HG03442 (cell line): ENCODE results near the gene MYH9.

Experiments
- ATAC-seq: cut with Tn5 transposase; IDR thresholded peaks from one replicate; pipeline ENCODE4 v1.9.1; 2021; ENCODE audit warnings: mild to moderate bottlenecking, moderate library complexity; ENCODE audit not compliant: unreplicated experiment

Gene MYH9

DNA sequence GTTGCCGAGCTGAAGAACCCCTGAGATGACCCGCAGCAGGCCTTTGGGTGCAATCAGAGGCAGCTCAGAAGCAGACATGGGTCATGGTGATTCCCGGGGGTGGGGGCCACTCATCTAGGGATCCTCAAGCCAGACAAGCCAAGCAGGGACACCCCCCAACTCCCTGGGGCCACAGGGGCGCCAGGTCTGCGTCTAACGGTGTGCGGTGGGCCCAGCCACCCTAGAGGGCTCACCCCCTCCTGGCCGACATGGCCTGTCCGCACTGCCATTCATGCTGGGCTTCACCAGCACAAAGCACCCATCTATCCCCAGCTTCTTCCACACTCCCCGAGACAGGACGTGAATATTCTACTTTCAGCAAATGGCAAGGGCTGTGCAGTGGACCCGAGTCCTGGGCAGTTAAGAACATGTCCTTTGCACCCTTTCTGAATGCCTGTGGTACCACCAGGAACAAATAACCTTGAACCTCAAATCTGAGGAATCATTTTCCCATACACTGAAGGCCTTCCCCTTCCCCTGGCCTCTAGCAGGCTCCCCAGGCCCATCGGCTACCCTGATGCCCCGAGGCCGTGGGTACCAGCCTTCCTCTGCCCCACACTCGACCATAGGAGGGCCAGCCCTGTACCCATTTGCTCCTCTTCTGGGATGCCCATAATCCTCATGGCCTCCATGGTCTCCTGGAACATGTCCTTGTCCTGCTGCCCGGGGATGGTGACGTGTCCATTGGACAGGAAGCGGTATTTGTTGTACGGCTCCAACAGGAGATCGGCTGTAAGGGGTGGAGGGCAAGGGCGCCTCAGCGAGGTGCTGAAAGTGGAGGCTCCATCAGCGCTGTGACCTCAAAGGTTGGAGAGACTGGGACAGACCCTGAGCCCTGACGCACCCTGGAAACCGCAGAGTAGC is 67.9 kb downstream of the MYH9 start:
- ATAC-seq = no peak

- no peak for ATAC-seq
These were observed 69.3 kb downstream of the MYH9 start for GRCh38 chr22:36318442-36318841.

DNA sequence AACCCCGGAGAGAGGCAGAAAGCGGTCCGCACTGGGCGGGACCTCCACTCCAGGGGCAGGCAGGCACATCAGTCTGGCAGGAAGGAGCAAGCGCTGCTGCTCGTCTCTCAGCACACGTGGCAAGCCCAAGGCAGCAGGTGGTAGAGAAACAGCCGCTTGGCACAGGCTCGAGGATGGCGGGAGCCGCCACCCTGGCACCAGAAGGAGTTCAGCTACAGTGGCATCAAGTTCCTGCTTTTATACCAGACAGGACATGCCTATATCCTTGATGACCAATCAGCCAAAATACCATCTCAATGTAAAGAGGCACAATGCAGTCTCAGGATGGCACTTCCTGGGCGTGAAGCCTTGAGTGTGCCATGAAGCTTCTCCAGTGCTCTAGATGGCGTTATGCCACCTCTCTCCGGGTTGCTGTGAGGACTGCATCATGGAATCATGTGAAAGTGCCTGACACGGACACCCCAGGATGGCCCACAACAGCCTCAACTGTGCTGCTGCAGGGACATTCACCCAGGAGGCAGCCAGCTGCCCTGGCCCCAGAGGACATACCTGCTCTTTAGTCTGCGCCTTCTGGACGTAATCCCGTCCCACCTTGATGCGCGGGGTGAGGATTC is 70.0 kb downstream of the MYH9 start:
- no peak for ATAC-seq

GRCh38 chr22:36316419-36316818 is 71.3 kb downstream of the MYH9 start:
- no peak for ATAC-seq

GRCh38 chr22:36315325-36315724 is 72.4 kb downstream of the MYH9 start:
- no peak for ATAC-seq

GRCh38 chr22:36311386-36312085 is 76.2 kb downstream of the MYH9 start:
- ATAC-seq = no peak

GRCh38 chr22:36308880-36309279 is 78.9 kb downstream of the MYH9 start:
- ATAC-seq = no peak

DNA sequence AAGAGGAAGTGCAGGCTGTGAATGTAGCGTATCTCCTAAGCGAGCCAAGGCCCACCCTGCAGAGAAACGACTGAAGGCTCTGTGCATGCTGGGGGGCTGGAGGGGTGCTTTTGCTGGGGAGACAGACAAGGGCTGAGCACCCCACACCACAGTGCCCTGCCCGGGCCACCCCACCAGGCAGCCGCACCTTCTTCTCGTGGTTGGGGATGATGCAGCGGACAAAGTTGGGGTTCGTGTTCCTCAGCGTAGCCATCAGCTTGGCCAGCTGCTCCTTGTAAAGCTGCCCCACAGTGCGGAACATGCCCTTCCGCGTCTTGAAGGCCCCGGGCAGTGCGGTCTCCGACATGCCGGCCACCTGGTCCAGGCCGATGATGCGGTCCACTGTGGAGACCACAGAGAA is 81.5 kb downstream of the MYH9 start:
- ATAC-seq = no peak

DNA sequence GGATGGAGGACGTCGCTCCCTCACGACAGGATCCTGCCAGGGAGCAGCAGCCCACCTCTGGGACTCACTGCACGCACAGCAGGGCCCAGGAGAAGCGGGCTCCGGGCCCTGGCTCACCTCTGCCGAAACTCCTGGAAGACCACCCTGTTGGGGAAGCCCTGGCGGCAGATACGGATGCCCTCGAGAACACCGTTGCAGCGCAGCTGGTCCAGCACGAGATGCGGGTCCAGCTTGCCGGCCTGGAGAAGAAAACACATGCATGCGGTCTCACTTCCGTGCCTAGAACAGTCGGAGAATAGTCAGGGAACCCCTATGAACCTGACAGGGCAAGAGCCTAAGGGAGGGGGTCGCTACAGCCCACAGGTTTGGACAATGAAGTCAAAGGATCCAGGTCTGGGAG is 82.0 kb downstream of the MYH9 start:
- no peak for ATAC-seq

- no peak for ATAC-seq
These were observed 83.3 kb downstream of the MYH9 start for GRCh38 chr22:36304429-36304828.

- no peak for ATAC-seq
These were observed 83.9 kb downstream of the MYH9 start for GRCh38 chr22:36303874-36304273.

DNA sequence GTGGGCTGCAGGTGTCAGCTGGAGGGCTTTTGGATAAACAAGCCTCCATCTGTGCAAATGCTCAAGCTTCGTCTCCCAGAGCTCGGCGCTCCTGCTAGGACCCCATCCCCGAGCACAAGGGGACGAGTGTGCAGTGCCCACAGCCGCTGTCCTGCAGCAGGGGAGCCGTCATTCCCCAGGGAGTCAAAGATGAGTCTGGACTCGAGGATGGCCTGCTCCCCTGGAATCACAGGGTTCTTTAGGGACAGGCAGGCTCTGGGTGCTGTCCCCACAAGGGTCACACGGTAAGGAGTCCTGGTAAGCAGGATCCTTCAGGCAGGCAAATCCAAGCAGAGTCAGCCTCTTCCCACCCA is 84.7 kb downstream of the MYH9 start:
- ATAC-seq = no peak

- ATAC-seq = no peak
These were observed 85.2 kb downstream of the MYH9 start for GRCh38 chr22:36302439-36303114.

GRCh38 chr22:36301851-36302250 is 85.9 kb downstream of the MYH9 start:
- no peak for ATAC-seq

GRCh38 chr22:36301384-36301828 is 86.4 kb downstream of the MYH9 start:
- no peak for ATAC-seq

GRCh38 chr22:36300396-36301212 is 87.2 kb downstream of the MYH9 start:
- ATAC-seq = no peak

DNA sequence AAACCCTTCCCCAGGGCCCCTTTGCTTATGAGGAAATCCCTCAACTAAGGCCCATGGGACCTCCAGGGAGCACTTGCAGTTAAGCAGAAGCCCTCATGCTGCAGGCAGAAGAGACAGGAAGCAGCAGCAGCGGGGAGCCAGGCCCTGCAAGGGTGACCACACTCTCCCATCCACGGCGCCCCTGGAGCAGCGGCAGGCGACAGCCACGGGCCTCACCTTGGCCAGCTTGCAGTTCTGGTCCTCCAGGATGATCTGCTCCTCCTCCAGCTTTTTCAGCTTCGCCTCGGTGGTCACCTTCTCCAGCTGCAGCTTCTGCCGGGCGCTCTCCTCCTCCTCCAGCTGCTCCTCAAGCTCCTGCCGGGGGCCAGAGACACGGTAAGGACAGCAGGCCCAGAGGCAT is 87.9 kb downstream of the MYH9 start:
- no peak for ATAC-seq

DNA sequence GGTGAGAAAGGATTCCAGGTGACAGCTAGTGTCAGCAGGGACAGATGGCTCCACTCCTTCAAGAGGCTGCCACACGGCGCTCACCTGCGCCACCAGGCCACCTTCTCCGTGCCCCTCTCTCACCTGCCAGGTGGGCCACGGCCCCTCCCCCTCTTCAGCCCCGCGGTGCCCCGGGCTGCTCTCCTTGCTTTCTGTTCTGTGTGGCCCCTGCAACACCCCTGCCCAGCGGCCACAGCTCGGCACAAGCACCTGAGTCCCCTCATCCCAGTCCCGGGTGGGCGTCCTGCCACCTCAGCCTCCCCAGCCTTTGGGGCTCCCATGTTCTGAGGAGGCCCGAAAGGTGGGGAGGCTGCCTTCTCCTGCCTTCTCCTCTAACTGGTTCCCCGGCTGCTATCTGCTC is 88.5 kb downstream of the MYH9 start:
- no peak for ATAC-seq

GRCh38 chr22:36298601-36299000 is 89.2 kb downstream of the MYH9 start:
- no peak for ATAC-seq

DNA sequence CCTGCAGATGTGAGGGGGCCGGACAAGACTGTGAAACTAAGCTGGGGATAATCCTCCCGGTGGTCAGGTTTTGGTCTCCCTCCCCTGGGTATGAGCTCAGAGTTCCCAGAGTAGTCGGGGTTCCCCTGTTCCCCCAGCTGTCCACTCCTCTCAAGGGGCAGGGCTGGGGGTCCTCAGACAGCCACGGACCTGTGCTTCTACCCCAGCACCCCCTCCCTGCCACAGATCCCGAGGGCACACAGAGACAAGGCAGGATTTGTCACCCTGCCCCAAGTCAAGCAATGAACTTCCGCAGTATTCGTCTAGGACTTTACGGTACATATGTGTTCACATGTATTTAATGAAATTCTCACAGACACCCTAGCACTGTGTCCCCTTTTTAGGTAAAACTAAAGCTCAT is 89.6 kb downstream of the MYH9 start:
- no peak for ATAC-seq
